ENCODE results near the gene E4F1.
"Not testable (repeated sequence)": the region's sequence is repeated elsewhere in the genome, so short reads cannot be mapped to it uniquely, and the experiment has no call there.

Gene E4F1

DNA sequence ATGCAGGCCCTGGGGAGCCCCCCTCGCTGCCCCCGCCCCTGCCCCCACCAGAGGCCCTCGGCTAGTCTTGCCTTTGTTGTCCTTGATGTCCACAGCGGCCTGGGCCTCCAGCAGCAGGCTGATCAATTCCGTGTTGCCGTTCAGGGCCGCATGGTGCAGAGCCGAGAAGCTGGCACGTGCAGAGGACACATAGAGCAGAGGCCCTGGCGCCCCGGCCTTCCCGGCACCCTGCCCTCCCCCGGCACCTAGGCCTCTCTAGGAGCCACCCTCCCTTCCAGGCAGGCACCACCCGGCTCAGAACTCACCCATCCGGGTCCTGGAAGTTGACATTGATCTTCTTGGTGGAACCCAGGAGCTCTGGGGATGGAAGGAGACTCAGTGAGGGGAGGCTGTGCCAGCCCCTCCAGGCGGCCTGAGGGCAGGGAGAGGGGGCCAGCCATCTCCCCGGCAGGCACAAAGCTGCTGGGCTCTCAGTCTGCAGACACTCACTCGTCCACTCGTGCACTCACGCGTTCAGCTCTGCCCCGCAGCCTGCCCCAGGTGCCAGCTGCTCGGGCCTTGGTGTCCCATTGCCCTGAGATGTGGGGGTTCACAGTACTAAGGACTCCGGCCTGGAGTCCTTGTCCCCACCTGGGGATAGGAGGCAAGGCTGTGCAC is 33.3 kb upstream of the E4F1 start:
- DNase-seq = no peak

DNA sequence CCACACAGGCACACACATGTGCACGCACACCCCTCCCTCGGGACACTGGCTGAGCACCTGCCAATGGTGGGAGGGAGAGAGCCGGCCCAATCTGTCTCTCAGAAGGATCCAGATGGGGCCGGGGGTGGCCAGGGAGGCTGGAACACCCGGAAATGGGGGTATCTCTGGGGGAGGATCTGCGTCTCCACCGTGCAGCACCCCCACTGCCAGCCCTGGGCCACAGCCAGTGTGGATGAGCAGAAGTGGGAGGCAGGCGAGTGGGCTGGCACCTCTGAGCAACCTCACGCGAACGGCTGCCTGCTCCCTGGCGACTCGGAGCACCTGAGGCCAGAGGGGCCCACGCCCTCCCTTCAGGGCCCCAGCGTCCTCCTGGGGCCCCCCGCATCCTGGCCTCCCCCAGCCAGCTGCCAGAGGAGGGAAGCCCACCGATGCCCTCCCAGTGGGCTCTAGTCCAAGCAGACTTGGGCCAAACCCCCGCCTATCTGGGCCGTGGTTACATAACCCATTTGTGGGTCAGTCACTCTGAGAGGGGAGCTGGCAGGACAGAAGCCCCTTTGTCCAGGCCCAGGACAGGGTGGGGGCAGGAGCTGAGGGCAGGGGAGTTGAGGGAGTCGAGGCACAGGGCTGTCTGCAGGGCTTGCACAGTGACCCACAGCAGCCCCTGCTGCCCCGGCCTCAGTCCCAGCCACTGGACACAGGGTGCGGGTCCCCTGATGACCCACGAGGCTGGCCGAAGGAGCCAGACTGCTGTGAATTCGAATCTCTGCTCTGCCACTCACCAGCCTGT is 32.5 kb upstream of the E4F1 start:
- no peak for DNase-seq

DNA sequence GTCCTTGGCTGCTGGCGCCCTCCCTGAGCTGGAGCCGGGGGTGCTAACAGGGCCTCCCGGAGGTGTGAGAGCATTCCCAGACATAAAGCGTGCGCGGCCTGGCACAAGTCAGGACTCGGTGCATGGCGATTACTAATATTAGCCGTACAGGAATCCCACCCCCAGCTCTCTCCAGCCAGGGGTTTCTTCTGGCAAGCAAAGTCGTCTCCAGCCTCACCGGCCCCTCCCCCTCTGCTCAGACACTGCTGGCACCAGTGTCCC is 32.0 kb upstream of the E4F1 start:
- DNase-seq = no peak

DNA sequence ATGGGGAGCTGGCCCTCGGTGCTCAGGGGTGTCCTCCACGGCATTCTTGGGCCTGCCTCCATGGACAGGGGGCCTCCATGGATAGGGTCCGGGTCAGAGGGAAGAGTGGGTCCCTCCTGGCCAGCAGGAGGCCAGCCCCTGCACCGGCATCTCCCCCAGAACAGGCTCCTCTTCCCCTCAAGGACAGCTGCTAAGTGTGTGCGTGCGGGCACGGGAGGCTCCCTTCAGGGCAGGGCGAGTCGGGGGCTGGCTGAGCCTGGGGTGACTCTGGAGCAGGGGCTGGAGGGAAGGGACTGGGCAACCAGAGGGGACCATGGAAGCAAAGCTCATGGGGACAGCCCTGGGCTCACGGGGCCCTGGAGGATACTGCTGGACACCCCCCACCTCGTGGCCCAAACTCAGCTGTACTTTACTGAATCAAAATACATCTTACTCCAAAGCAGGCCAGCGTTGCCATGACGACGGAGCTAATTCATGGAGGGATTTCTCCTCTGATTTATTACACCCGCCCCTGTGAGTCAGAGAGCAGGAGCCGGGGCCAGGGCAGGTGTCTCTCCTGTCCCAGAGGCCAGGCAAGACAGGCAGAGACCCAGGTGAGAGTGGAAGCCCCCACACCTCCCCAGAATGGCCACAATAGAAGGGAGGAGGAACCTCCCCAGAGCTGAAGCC is 29.1 kb upstream of the E4F1 start:
- no peak for DNase-seq

DNA sequence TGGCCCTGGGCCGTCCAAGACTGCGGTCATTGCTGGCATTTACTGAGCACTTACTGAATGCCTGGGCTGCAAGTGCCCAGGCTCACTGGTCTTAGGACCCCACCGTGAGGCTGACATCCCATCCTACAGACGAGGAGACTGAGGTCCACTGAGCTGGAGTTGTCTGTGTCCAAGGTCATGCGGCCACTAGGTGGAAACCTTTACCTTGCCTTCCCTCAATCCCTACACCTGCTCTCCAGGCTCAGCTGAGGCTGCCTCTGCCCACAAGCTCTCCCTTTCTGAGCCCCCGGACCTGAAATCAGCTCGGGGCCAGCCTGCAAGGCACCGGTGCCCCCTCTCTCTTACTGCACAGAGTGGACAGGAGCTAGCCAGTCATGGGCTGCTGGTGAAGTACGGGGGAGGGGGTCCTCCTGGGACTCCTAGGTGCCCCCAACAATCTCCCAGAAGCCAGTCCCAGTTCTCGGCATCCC is 28.5 kb upstream of the E4F1 start:
- peak; percentile 74 for DNase-seq

DNA sequence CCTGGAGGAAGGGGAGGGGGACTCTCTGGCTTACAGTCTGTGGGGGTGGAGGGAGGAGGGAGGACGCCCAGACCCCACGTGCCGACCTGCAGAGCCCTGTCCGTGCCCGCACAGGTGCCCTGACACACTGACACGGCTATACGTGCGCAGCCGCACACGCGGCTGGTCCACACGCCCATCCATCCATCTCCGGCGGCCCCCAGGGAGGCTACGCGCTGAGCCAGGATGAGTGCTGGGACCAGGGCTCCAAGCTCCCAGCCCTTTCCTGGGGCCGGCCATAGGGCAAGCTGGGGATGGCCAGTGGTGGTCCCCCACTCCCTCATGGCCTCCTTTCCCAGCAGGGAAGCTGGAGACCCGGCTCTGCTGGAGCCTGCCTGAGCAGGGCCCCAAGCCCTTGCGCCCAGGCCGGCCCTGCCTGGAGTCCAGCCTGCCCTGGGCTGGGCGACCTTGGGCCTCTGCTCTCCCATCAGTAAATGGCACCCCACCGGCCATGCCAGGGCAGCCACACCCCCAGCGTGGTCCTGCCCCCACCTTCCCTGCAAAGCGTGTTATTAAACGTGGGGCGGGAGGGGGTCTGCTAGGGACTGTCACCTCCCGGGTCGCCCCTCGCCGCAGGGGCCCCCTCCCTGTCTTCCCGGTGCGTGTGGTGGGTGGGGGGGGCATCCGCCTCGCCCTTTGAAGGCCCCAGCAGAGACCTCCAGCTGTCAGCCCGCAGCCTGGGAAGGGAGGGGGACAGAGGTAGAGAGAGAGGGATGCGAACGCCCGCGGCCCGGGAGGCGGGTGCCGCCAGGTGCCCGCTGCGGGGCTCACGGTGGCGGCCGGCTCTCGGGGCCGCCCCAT is 27.8 kb upstream of the E4F1 start:
- DNase-seq = no peak

DNA sequence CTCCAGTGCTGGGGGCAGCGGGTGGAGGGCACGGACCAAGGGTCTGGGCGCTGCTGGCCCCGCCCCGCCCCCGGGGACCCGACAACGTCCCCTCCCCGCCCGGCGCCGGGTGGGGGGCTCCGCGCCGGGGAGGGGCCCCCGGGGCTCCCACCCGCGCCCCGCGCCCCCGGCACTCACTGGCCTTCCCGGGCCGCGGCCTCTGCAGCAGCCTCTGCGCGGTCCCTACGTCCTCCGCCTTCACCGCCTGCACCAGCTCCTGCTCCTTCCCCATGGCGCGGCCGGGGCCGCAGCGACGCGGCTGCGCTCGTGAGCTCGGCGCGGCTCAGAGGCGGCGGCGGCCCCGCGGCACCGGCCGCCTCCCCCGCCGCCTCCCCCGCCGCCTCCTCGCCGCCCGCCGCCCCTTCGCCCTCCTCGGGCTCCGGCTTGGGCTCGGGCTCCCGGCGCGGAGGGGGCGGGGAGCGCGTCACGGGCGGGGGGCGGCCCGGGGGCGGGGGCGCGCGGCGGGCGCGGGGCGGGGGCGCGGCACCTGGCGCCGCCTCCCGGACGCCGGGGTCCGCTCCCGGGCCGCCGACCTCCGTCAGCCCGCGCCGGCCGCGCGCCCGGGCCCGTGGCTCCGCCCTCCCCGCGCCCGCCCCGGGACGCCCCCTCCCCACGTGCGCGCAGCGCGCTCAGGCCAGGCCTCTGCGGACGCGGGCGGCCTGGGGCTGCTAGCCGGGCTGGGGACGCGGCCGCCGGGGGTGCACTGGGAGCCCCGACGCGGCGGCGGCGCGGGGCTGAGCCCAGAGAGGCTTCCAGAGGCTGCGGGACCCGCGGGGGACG is 27.0 kb upstream of the E4F1 start, which contains the start of gene CASKIN1:
TSS of gene CASKIN1 (minus strand) at position 444 of the 819 bp plus-strand sequence. CDS start at position 271, 173 bp downstream.
- DNase-seq = no peak

DNA sequence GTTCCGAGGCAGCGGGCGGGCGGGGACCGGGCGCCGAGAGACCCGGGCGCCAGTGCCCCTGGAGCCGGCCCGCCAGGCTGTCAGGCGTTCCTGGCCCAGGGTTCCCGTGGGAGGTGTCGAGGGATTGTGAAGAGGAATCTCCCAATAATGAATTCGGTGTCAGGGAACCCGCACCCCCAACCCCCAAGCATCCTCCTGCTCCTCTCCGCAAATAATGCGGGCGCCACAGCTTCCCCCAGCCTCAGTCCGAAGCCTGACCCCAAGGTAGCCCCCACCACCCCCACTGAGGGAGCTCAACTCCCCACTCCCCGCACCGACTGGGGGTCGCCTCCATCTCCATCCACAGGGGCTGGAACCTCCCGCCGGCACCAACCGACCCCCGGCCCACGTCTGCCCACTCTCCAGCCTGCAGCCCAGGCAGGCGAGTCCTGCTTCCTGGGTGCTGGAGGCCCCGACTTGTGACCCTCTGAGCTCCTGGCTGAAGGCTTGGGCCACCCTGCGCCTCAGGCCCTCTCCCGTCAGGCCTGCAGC is 26.3 kb upstream of the E4F1 start:
- no peak for DNase-seq

DNA sequence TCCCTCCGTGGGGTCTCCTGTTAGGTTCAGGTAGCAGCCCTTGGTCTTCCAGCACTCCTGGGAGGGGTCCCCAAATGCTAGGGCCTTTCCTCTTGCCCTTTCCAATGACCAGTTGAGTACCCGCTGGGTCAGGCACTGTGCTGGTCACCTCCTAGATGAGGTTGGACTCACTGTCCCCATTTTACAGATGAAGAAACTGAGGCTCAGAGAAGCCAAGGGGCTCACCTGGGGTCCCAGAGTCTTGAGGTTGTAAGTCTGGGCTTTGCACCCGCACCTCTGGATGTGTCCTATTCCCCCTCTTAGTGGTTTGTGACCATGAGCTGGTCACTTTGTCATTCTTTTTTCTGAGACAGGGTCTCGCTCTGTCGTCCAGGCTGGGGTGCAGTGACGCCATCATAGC is 25.6 kb upstream of the E4F1 start:
- no peak for DNase-seq

DNA sequence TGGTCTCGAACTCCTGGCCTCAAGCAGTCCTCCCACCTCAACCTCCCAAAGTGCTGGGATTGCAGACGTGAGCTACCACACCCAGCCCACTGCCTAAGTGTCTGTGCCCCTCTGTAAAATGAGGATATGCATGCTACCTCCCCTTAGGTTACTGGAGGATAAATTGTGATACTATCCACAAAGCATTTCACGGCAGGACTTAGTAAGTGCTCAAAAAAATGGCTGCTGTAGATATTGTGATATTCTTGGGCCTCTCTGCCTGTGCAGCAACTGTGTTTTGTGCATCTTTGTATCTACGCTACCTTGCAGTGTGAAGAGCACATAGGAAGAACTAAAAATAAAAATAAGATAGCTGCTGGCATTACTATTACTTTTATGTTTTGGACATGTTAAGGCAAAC is 25.1 kb upstream of the E4F1 start:
- DNase-seq = no peak

DNA sequence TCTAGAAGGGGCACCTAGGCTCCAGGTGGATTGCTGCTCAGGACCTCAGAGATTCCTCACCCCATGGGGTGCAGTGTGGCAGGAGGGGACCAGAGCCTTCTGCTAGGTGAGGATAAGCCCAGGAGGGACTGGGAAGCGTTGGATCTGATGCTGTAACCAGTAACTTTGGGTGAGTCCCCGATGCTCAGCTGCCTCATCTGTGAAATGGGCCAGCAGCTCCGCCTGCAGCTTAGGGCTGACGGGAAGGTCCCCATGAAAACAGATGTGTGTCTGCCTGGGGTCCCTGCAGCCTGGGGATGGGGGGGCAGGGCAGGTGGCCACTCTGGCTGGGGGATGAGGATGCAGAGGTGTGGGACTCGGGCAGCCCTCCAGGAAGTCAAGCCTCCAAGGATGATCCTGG is 24.3 kb upstream of the E4F1 start:
- no peak for DNase-seq

DNA sequence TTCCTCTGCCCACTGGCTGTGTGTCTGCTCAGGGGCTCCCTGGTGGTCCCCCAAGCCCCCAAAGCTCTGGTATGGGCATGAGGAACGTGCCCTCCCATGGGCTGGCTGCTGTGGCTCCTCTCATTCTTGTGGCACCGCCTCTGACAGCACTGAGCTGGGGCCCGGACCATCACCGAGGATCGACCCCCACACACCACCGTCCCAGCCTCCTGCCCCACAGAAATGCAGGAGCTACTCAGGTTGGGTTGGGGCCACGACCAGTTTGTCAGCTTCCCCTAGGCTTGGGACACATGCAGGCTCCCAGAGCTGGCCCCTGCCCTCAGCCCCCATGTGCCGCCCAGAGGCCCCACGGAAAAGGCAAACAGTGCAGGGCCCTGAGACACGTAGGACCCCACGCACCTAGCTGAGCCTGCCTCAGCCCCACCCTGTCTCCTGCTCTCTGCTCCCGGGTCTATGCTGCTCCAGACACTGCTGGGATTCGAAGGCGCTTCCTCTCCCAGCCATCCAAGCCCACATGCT is 23.7 kb upstream of the E4F1 start:
- DNase-seq = no peak

DNA sequence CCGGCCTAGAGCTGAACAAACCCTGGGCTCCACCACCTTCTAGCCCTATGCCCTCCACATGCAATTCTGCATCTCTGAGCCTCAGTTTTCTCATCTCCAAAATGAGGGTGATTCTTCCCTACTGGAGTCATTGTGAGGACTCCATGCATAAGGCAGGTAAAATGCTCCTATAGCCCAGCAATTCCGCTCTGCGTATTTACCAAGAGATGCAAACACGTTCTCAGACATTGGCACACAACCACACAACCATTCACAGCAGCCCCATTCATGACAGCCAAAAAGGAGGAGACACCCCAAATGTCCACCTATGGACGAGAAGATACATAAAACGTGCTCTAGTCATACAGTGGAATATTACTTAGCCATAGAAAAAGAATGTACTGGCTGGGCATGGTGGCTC is 23.1 kb upstream of the E4F1 start:
- DNase-seq = no peak

DNA sequence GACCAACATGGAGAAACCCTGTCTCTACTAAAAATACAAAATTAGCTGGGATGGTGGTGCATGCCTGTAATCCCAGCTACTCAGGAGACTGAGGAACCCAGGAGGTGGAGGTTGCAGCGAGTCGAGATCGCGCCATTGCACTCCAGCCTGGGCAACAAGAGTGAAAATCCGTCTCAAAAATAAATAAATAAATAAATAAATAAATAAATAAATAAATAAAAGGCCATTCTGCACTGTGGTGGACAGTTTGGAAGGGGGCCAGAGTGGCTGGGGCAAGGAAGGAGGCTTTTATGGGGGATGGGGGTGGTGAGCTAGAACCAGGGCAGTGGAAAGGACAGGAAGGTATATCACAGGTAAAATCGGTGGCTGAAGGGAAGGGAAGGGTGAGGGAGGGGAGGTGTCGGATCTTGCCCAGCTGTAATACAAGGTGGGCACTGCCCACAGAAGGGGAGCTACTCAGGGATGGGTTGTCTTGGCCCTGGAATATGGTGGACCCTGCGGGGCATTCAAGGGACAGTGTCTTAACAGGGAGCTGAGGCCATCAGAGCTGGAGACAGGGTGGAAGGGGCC is 20.2 kb upstream of the E4F1 start:
- not testable (repeated sequence) for DNase-seq

DNA sequence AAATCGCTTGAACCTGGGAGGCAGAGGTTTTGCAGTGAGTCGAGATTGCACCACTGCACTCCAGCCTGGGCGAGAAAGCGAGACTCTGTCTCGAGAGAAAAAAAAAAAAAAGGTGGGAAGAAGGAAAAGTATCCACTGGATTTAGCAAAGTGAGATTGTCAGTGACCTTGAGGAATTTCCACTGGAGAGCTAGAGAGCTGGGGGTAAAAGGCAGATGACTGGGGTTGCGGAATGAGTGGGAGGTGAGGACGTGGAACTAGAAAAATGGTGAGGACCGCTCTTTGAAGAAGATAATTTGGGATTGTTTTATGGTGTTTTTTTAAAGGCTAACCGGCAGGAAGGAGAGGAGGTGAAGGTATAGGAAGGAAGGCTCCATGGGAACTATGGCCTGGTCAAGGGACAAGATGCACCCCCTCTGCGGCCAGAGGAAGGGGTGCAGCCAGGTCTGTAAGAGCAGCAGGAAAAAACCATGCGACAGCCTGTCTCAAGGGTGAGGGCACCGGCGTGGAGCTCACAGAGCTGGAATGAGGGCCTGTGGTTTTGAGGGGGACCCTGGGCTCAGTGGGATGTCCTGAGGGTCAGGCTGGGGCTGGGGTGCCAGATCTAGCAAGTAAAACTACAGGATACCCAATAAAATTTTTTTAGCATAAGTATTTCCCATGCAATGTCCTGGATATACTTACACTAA is 18.8 kb upstream of the E4F1 start:
- no peak for DNase-seq

DNA sequence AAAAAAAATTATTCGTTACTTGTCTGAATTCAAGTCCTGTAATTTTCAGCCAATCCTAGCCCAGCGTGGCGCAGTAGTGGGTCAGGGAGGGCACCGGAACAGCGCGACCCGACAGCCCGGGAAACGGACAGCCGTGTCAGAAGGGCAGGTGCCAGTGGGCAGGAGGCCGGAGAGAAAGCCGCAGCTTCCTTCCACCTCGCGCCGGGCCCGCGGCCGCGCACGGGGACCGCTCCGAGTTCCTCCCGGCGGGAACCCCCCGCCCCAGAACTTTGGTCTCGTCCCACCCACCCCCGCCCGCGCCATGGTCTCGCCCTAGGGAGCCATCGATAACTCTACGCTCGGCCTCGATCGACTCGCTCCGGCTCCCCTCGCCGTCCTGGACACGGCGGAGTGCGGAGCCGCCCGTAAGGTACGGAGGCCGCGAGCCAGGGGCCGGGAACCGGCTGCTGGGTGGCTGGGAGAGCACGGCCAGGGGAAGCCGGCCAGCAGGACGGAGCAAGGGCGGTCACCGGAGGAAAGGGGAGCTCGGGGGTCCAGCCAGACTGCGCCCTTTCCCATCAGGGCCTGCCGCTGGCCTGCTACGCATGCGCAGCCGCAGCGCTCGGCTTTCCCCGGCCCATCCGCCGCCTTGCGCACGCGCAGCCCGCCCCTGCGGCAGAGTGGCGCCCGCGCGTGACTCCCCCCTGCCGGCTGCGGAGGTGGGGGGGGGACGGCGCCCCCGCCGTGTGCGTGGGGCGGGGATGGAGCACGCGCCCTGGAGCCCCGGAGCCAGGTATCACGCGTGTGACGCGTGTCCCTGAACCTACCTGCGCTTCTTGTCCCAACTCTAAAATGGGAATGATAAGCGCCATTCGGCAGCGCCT is 18.1 kb upstream of the E4F1 start, which contains the start of gene MLST8:
TSS of gene MLST8 (plus strand) at position 351 of the 863 bp plus-strand sequence. CDS start 632 bp downstream, outside the sequence.
- DNase-seq = peak; percentile 90

DNA sequence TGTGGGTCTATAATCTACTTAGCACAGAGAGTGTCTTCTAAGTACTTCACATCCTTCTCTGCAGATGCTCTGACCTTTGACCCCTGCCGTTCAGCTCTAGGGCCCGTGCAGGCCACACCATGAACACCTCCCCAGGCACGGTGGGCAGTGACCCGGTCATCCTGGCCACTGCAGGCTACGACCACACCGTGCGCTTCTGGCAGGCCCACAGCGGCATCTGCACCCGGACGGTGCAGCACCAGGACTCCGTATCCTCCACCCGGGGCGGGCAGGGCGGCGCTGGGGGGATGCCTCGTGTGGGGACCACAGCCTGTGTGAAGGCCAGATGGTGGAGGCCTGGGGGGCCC is 17.5 kb upstream of the E4F1 start:
- DNase-seq = no peak

DNA sequence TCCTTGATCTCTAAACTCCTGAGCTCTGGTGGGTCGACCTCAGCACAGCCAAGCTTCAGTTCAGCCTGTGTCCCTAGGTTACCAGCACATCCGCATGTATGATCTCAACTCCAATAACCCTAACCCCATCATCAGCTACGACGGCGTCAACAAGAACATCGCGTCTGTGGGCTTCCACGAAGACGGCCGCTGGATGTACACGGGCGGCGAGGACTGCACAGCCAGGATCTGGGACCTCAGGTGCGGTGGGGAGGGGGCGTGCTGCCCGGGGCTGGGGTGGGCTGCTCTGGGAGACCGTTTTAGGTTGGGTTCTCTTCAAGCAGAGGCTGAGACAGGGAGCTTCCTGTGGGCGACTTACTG is 17.0 kb upstream of the E4F1 start:
- DNase-seq = no peak

DNA sequence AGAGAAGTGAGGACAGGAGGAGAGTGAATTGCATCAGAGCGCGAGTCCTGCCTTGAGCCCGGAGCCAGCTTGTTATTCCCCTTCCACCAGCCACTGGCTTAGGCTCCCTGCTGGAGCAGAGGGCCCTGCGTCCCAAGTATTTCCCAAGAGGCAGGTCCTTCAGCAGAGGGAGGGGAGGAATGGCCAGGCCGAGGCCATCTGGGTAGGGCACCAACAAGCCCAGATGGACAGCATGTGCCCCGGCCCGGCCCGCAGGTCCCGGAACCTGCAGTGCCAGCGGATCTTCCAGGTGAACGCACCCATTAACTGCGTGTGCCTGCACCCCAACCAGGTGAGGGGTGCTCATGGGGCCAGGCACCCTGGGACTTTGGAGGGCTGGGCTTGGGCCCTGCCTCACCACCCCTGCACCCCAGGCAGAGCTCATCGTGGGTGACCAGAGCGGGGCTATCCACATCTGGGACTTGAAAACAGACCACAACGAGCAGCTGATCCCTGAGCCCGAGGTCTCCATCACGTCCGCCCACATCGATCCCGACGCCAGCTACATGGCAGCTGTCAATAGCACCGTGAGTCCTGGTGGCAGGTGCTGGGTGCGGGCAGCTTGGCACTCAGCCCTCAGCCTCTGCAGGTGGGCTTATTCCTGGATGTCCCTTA is 16.5 kb upstream of the E4F1 start:
- no peak for DNase-seq
